ENCODE measurements around the gene KRT17.

DNA sequence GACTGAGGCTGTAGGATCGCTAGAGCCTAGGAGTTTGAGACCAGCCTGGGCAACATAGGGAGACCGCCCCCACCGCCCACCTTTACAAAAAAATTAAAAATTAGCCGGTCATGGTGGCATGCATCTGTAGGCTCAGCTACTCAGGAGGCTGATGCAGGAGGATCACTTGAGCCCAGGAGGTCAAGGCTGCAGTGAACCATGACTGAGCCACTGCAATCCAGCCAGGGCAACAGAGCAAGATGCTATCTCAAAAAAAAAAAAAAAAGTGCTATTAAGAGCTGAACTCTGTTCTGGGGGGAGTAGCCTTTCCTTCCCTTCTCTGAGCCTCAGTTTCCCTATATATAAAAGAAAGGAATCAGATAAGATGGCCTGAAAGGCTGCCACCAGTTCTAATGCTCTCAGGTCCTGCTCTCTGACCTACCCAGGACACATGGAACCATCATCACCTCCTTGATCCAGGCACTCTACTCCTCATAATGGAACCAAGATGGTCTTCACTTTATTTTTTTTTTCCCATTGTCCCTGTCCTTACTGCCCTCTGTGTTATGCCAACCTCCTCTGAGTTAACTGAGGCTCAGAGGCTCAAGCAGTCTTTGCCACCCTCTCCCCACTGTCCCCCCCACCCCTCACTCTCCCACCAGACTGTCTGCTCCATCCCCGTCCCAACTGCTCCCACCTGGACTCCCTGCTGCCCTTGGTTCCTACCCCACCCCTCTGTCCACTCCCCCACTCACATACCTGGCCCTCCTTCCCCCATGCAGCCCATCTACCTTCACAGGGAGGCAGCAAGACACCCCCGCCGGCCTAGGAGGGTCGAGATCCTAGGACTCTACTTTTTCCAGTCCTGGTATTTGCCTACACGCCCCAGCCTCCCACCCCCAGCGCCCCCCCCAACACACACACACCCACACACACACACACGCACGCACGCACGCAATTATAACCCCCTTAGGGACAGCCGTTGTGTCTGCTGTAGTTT lies 40.5 kb upstream of the KRT17 start:
- TF ChIP-seq SMC3 (conservative IDR thresholded peaks at IDR 0.05; ENCODE audit: poor library complexity): no peak
- TF ChIP-seq, protein P1, sequence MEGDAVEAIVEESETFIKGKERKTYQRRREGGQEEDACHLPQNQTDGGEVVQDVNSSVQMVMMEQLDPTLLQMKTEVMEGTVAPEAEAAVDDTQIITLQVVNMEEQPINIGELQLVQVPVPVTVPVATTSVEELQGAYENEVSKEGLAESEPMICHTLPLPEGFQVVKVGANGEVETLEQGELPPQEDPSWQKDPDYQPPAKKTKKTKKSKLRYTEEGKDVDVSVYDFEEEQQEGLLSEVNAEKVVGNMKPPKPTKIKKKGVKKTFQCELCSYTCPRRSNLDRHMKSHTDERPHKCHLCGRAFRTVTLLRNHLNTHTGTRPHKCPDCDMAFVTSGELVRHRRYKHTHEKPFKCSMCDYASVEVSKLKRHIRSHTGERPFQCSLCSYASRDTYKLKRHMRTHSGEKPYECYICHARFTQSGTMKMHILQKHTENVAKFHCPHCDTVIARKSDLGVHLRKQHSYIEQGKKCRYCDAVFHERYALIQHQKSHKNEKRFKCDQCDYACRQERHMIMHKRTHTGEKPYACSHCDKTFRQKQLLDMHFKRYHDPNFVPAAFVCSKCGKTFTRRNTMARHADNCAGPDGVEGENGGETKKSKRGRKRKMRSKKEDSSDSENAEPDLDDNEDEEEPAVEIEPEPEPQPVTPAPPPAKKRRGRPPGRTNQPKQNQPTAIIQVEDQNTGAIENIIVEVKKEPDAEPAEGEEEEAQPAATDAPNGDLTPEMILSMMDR (IDR thresholded peaks at IDR 0.05; ENCODE audit: poor library complexity, severe bottlenecking): no peak
- no peak for TF ChIP-seq POLR2AphosphoS5 (IDR thresholded peaks at IDR 0.05)
- no peak for TF ChIP-seq EP300 (conservative IDR thresholded peaks at IDR 0.05; ENCODE audit: poor library complexity, severe bottlenecking)
- no peak for TF ChIP-seq MXI1 (conservative IDR thresholded peaks at IDR 0.05; ENCODE audit: poor library complexity, severe bottlenecking)
- TF ChIP-seq TAF1 (IDR thresholded peaks at IDR 0.05; ENCODE audit: low read depth): no peak
- TF ChIP-seq EZH2 (IDR thresholded peaks at IDR 0.05; ENCODE audit: borderline replicate concordance, insufficient read depth, low read length, poor library complexity, severe bottlenecking): no peak

Data from neural cell (in vitro differentiated cells).